Erythroblast (primary cell): ENCODE measurements around the gene USP4.

Experiments used
- DNase-seq, 2 experiments: peaks; one replicate each; lab custom pipeline; 2025; lab: John Stamatoyannopoulos, UW
- GATA1 ChIP-seq: IDR thresholded peaks from 2 replicates; pipeline ENCODE4 v1.6.1; 2011; ENCODE audit warnings: low read depth, mild to moderate bottlenecking, control low read depth, low read length, moderate library complexity
- POLR2A ChIP-seq: IDR thresholded peaks from 2 replicates; pipeline ENCODE4 v1.6.1; 2011; ENCODE audit warnings: mild to moderate bottlenecking, low read length

USP4 gene, protein sequence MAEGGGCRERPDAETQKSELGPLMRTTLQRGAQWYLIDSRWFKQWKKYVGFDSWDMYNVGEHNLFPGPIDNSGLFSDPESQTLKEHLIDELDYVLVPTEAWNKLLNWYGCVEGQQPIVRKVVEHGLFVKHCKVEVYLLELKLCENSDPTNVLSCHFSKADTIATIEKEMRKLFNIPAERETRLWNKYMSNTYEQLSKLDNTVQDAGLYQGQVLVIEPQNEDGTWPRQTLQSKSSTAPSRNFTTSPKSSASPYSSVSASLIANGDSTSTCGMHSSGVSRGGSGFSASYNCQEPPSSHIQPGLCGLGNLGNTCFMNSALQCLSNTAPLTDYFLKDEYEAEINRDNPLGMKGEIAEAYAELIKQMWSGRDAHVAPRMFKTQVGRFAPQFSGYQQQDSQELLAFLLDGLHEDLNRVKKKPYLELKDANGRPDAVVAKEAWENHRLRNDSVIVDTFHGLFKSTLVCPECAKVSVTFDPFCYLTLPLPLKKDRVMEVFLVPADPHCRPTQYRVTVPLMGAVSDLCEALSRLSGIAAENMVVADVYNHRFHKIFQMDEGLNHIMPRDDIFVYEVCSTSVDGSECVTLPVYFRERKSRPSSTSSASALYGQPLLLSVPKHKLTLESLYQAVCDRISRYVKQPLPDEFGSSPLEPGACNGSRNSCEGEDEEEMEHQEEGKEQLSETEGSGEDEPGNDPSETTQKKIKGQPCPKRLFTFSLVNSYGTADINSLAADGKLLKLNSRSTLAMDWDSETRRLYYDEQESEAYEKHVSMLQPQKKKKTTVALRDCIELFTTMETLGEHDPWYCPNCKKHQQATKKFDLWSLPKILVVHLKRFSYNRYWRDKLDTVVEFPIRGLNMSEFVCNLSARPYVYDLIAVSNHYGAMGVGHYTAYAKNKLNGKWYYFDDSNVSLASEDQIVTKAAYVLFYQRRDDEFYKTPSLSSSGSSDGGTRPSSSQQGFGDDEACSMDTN

DNA sequence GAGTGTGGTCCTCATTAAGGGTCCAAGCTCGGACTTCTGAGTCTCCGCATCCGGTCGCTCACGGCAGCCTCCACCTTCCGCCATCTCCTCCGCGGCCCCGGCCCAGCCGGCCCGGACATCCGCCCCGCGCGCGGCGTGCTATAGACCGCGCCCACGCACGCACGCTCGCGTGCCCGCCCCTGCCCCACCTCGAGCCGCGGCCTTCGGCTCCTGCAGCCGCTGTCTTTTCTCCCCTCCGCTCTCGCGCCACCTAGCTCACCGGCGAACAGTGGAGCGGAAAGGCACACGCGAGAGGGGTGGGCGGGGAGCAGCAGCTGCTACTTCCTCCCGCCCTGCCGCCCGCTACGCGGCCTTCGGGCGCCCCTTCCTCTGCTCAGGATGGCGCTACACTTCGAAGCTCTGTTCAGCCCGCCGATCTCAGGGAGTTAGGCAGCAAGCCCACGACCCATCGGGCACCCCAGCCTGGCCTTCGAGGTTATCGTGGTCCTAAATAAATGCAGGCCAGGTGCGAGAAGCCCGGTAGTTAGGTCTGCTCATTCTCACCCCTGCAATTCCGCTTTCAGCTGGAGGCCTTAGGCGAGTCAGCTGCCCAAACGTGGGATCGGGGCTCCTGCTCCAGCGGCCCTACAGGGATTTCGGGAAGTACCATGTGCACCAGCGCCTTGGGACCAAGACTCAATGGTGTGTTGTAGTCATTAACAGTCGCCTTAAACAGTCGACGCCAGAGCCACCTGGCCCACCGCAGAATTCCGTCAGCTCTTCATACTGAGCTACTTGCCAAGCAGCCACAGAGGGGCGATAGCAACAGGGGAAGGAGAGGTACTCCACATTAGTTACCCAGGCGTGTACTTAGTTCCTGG, at the start of gene USP4:
Gene USP4, minus strand, starts transcription at position 113 of the 860 bp plus-strand sequence. Its CDS starts 29 bp downstream, at position 84.
- DNase-seq, result peak; percentile 91 to 92
- no peak for TF ChIP-seq GATA1
- TF ChIP-seq POLR2A, result peak; percentile 87

DNA sequence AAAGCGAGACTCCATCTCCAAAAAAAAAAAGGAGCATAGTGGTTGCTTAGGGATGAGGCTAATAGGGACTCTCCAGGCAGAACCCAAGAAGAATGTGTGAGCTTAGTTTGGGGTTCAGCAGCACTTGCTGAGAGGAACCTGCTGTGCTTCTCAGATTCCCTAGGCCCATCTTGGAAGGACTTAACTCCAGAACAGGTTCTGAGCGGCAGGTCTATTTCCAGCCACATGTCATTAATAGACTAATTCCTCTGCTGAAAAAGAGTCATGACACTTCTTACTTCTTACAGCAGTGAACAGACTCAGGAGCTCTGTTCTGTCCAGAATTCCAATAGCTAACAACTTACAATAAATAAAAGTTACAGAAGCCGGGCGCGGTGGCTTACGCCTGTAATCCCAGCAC, 49.4 kb upstream of the USP4 start:
- TF ChIP-seq GATA1 (no peak), POLR2A (no peak)
- DNase-seq, result no peak

DNA sequence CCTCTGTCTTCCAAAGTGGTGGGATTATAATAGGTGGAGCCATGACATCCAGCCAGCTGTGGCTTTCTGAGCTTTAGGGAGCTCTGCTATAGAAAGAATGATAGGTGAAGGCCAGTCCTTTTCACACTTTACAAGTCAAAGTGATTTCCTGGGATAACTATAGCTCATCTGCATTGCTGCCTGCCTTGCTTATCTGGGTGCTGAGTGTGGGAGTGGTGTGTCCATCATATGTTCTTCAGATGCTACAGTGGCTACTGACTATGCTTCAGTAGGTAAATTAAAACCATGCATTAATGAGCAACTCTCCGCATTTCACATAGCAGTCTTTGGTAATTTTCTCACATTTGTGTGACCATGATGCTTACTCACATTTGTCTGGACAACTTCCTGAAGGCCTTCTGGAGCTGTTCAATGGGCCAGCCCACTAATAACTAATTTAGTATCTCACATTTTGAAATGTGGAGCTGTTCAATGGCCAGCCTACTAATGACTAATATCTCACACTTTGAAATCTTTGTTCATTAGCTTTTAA, 48.5 kb upstream of the USP4 start:
- TF ChIP-seq GATA1 (no peak), POLR2A (no peak)
- DNase-seq, result no peak

DNA sequence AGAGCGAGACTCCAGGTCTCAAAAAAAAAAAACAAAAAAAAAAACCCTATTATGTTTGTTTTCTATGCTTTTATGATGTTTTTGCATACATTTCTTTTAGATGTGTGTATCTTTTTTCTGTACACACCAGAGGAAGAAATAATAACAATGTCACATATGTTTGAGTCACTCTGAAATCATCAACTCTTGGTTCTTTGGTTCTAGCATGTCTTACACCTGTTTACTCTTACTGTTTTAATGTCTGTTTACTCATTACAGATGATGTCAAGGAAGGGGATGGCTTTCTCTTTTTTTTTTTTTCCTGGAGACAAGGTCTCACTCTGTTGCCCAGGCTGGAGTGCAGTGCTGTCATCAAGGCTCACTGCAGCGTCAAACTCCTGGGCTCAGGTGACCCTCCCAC, 47.9 kb upstream of the USP4 start:
- TF ChIP-seq GATA1 (no peak), POLR2A (no peak)
- DNase-seq, result no peak

DNA sequence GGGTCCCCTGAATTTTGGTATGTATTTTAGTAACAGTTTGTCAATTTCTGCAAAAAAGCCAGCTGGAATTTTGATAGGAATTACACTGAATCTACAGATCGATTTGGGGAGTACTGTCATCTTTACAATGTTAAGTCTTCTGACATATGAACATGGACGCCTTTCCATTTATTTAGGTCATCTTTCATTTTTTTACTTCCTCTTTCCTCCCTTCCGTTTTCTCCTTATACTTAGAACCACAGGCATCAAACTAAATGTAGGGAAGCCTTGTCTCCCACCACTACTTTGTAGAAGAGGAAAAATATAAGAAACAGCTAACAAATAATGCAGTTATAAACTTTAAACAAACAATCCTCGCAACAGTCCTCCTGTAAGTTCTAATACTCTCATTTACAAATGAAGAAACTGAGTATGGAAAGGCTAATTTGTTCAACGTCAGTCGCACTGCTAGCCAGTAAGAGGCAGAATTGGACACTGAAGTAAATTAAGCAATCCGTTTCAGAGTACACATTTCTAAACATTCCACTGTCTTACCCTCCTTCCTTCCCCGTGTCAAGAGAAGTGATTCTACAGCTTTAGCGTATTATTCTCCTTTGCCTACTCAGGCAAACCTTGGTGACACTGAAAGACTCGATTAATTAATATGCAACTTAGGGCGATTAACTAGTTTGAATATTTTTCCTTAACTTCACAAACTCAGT, 46.4 kb upstream of the USP4 start:
- TF ChIP-seq POLR2A (no peak), GATA1 (no peak)
- DNase-seq, result no peak

DNA sequence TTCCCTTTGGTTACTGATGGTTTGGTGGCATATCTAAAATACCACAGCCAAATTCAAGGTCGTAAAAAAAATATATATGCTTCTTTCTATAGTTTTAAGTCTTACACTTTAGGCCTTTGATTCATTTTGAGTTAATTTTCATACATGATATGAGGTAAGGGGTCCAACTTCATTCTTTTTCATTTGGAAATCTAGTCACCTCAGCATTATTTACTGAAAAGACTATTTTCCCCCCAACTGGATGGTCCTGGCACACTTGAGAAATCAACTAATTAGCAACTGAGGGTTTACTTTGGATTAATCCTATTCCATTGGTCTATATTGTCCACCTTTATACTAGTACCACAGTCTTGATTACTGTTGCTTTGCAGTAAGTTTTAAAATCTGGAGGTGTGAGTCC, 45.8 kb upstream of the USP4 start:
- DNase-seq, result no peak
- TF ChIP-seq POLR2A (no peak), GATA1 (no peak)

DNA sequence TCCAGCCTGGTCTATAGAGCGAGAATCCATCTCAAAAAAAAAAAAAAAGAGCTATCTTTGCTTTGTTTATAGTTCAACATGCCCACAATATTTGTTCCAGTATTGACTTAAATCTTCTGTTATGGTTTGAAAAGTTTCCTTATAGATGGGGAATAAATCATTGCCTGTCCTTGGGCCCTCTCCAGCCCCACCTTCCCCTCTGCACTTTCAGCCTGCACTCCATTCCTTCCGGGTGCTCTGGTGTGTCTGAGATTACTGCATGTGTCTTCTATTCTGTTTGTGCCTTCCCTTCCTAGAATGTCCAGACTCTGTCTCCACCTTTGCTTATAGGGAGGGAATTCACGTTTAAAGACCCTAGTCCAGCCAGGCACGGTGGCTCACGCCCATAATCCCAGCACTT, 43.5 kb upstream of the USP4 start:
- TF ChIP-seq GATA1, result no peak
- no peak for DNase-seq

DNA sequence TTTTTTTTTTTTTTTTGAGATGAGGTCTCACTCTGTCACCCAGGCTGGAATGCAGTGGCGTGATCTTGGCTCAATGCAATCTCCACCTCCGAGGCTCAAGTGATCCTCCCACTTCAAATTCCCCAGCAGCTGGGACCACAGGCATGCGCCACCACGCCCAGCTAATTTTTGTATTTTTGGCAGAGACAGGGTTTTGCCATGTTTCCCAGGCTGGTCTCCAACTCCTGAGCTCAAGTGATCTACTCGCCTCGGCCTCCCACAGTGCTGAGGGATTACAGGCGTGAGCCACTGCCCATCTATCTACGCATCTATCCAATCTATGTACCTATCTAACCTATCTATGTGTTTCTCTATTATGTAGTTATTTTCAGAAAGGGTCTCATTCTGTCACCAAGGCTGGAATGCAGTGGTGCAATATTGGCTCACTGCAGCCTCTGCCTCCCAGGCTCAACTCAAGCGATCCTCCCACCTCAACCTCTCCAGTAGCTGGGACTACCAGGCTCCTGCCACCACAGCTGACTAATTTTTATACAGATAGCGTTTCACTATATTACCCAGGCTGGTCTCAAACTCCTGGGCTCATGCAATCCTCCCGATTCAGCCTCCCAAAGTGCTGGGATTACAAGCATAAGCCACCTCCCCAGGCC, 38.5 kb upstream of the USP4 start:
- no peak for TF ChIP-seq GATA1
- TF ChIP-seq POLR2A, result no peak

DNA sequence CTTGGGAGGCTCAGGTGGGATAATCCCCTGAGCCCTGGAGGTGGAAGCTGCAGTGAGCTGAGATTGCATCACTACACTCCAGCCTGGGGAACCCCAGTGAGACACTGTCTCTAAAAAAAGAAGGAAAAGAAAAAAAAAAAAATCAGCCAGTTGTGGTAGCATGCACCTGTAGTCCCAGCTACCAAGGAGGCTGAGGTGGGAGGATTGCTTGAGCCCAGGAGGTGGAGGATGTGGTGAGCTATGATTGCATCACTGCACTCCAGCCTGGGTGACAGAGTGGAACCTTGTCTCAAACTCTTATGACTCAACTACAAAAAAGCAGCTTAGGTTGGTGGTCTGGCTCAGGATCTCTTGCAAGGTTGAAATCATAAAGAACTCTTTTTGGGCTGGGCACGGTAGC, 37.6 kb upstream of the USP4 start:
- DNase-seq, result peak in 1 of 2 experiments; percentile 28
- TF ChIP-seq GATA1, result no peak
- no peak for TF ChIP-seq POLR2A

More for the DNA sequence above, 38.5 kb upstream of the USP4 start:
- no peak for DNase-seq

DNA sequence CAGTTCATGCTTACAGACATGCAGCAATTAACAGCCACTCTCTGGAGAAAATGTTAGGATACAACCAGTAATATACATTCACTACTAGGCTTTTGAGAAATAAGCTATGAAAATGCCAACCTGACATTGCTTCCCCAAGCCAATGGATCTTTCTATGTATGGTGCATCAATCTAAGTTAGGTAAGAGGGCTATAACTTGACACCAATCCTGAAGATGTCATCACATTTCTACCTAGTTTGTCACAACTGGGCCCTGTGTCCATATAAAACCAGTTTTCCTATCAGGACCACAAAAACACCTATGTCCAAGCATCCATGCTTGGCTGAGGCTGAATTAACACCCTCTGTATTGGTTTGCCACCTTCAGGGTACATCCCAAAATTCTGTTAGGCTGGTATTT, 32.1 kb upstream of the USP4 start:
- TF ChIP-seq POLR2A, result no peak
- no peak for TF ChIP-seq GATA1

DNA sequence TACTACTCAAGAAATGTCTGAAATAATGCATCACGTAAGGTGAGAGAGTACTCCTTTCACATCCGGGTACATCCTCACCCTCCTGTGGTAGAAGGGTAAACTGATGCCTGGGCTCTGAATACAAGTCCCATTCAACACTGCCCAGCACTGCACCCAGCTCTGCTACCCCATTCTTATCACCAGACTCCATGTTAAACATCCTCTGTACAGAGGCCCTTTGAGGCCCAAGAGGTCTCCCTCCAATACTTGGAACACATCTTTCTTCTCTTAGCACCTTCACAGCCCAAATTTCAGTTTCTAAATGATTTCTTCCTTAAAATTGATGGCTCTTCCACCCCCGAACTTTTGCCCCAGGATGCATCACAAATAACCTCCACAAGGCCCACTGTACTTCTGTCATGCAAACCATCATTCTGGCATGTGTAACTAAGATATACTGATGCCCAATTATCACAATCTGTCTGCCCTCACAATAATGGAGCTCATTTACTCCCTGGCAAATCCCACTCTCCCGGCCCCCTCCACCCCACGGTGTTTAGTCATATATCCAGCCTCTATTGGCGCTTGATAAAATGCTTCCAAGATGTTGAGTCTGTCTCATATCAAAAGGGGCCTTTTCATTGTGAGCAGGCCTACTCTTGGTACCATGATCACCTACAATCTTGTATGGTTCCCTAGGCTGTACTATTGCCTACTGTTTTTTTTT, 30.9 kb upstream of the USP4 start:
- TF ChIP-seq POLR2A, result no peak
- DNase-seq, result no peak

More for the DNA sequence above, 32.1 kb upstream of the USP4 start:
- DNase-seq, result no peak
